Measurements from ENCODE around the gene KCNC1.

Gene KCNC1

DNA sequence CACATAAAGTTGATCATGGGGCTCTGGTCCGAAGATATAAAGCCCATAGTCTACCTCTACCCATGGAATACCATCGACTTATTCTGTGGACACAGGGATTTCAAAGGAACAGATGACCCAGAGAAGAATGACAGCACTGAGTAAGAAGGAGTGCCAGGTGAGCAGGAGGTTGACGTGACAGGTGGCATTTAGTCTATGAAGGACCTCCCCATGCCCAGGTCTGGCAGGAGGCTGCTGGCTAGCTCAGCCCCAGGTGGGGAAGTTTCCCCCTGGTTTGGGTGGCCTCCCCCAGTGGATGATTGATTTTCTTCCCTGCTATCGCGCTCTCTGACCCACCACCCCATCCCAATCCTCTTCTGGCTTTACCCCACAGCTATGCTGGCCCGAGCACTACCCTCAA lies 39.1 kb downstream of the KCNC1 start:
- no peak for DNase-seq (ENCODE audit: low read depth in 2 of 2)

DNA sequence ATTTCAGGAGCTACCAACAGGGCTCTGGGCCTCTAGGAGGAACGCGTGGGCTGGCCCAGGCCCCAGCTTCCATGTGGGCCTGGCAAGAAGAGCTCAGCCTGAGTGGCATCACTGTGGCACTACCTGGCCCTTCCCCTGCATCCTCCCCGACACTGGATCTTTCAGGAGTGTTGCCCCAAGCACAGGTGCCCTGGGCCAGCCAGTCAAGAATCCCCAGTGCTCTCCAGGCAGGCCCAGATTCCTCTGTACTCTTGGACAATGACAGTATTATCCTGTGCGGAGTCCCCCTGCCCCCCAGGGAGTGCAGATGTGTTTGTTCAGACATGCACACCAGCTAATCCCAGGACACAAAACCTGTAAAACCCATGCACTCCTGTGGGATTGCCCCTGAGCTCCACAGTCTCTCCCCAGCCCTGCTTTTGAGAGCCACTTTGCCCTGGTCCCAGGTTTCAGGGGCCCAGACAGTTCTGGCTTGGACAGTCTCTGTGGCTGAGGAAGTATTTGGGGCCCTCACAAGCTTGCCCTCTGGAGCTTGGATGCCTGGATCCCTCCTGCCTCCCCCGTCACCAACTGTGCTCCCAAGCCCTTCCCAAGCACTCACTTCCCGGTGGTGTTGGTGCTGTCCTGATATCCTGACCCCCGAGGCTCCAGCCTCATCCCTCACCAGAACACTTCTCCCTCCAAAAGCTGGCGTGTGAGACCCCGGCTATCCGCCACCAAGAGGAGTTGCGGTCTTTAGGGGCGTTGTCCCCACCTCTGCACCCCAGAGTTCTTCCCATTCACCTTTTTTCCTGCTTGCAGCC lies 39.9 kb downstream of the KCNC1 start:
- DNase-seq (ENCODE audit: low read depth in 2 of 2) = no peak

- DNase-seq (ENCODE audit: low read depth in 2 of 2) = no peak
These were observed 40.4 kb downstream of the KCNC1 start for GRCh38 chr11:17775035-17775348.

DNA sequence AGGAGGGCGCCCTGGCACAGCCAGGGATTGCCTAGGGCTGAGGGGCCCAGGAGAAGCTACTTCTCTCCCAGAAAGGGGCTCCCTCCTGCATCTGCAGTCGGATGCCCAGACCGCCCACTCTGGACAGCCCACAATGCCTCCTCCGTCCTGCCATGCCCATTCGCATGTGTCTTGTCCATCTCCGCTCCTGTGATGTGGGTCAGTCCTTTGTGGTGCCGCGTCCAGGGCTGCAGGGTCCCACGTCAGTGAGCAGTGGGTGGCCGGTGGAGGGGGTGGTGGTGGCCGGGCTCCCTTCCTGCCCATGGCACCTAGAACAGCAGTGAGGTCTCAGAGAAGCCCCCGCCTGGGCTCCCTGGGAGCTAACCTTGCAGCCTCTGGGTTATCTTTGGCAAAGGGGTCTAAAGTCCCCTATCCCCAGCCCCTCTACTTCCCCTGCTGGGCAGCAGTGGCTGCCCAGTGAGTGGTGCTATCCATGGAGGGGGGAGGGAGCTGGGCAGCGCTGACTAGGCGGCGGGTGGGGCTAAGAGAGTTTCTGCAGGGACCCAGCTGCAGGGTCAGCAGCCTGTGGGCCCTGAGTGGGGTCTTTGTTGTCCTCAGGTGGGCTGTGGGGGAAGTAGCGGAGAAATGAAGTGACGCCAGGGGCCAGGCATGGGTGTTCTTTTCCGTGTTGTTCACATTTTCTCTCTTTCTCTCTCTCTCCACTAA lies 41.1 kb downstream of the KCNC1 start:
- DNase-seq (ENCODE audit: low read depth in 2 of 2) = no peak

- no peak for DNase-seq (ENCODE audit: low read depth in 2 of 2)
These were observed 41.8 kb downstream of the KCNC1 start for GRCh38 chr11:17776212-17776875.

- DNase-seq (ENCODE audit: low read depth in 2 of 2) = no peak
These were observed 42.6 kb downstream of the KCNC1 start for GRCh38 chr11:17777086-17777737.

- DNase-seq (ENCODE audit: low read depth in 2 of 2) = no peak
These were observed 43.1 kb downstream of the KCNC1 start for GRCh38 chr11:17777738-17778091.

GRCh38 chr11:17778352-17778751 lies 43.8 kb downstream of the KCNC1 start:
- no peak for DNase-seq (ENCODE audit: low read depth in 2 of 2)

- DNase-seq (ENCODE audit: low read depth in 2 of 2) = no peak
These were observed 44.6 kb downstream of the KCNC1 start for GRCh38 chr11:17778956-17779860.

DNA sequence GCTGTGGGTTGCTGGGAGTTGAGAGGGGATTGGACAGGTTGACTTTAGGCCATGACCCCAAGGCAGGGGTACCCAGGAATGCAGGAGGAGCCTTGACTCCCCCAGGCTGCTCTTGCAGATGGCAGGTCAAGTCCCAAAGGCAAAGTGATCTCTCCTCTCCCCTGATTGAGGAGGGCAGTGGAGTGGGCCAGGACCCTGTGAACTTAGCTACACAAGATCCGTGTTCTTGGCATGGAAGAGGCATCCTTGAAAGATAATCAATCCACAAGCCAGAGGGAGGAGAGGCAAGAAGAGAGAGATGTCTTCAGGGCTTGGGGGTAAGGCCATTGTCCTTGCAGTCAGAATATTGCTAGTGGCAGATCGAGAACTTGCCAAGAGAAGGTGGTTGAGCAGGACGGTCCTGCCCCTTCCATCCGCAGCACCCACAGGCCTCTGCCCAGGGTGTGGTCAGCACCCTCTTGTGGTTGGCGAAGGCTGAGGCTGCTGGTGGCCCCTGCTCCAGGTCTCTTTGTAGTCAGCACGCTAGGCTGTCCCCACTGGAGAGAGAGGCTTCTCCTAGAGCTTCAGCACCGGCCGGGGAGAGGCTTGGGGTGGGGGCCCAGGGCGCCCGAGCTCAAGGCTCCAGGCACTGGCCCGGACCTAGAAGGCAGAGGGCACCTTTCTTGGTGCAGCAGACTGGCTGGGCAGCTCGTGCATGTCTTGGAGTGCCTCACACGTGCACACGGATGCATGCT lies 45.4 kb downstream of the KCNC1 start:
- no peak for DNase-seq (ENCODE audit: low read depth in 2 of 2)

- DNase-seq (ENCODE audit: low read depth in 2 of 2) = no peak
These were observed 46.1 kb downstream of the KCNC1 start for GRCh38 chr11:17780668-17781067.

DNA sequence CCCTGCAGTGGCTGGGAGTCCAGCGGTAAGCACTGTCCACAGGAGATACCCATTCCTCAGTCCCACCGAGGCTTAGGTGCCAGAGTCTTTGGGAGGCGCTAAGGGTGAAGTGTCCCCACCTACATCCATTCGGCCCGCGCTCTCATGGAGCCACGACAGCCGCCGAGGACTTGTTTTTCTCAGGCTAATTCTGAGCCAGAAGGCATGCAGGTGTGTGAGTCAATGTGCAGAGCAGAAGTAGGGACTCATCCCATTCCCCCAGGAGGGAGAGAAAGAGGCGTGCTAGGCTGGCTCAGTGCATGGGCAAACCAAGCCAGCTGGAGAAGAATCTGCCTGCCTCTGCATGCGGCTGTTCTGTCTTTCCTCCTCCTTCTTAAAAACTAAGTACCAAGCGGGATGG lies 46.6 kb downstream of the KCNC1 start:
- no peak for DNase-seq (ENCODE audit: low read depth in 2 of 2)

DNA sequence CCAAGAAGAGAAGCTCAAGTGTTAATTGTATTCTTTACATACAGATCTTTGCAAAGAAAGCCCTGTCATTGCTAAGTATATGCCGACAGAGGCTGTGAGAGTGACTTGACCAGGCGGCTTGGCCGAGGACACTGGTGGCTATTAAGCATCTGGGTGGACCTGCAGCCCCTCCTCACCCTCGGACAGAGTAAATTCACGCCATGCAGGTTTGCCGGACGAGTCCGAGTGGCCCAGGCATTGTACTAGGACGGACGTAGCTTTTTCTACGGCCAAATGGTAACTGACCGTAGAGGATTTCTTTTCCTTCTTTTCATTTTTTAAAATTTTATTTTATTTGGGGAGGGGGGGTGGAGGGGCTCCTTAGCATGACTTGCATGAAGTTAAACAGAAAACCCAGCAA lies 47.0 kb downstream of the KCNC1 start:
- DNase-seq (ENCODE audit: low read depth in 2 of 2) = no peak

GRCh38 chr11:17782145-17782544 lies 47.6 kb downstream of the KCNC1 start:
- no peak for DNase-seq (ENCODE audit: low read depth in 2 of 2)

DNA sequence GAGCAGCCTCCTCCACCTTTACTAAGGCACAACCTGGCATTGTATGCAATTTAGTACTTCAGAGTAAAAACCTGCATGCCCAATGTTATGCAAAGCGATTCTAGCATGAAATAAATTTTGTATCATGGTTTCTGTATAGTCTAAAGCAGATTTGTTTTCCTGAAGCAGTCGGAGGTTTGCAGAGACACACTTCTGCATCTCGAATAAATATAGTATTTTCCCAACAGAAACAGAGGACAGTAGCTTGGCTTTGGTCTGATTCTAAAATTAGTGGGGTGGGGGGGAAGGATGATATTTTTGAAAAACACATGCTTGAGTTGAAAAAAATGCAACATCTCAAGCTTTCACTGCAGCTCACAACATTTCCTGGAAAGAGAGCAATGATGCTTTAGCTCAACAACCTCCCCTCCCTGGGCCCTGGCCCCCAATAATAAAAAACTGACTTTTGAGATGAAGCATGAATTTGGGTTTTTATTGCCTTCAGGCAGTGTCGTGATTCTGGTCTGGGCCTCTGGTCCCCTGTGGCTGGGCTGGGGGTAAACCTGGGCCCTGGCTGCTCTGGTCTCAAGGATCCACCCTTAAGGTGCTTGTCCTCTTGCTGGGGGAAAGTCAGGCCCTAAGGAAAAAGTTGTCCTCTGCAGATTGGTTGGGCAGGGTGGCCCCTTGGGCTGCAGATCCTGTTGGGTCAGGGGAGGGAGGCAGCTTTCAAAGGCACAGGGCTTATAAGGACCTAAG lies 48.2 kb downstream of the KCNC1 start:
- no peak for DNase-seq (ENCODE audit: low read depth in 2 of 2)

DNA sequence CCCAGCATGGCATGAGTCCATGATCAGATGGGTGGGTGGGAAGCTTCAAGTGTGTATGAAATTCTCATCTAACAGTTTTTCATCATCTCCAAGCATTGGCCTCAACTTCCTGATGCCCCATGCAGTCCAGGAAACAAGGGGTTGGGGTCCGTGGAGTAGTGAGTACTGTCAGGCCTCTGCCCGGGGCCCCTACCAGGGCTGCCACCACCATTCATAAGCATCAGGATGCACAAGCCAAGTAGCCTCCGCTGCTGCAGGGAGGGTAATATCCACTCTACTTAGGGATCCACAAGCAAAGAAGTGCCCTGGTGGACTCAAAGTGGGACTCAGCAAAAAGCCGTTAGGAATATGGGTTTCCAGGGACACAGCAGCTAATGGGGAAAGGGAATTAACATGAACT lies 49.3 kb downstream of the KCNC1 start:
- no peak for DNase-seq (ENCODE audit: low read depth in 2 of 2)

- no peak for DNase-seq (ENCODE audit: low read depth in 2 of 2)
These were observed 52.4 kb downstream of the KCNC1 start for GRCh38 chr11:17786824-17787525.

GRCh38 chr11:17788084-17788483 lies 53.5 kb downstream of the KCNC1 start:
- no peak for DNase-seq (ENCODE audit: low read depth in 2 of 2)

- no peak for DNase-seq (ENCODE audit: low read depth in 2 of 2)
These were observed 55.9 kb downstream of the KCNC1 start for GRCh38 chr11:17790453-17790852.

- no peak for DNase-seq (ENCODE audit: low read depth in 2 of 2)
These were observed 56.6 kb downstream of the KCNC1 start for GRCh38 chr11:17791144-17791543.

Measured in stimulated activated CD4-positive, alpha-beta T cell treated with anti-CD3 and anti-CD28 coated beads, Interleukin-4, amount 100 ng/mL, for 48 hours (primary cell).